ENCODE data around the gene PPP4C.

PPP4C gene

GRCh38 chr16:30060346-30060745 is 15.4 kb upstream of the PPP4C start:
- no peak for DNase-seq

DNA sequence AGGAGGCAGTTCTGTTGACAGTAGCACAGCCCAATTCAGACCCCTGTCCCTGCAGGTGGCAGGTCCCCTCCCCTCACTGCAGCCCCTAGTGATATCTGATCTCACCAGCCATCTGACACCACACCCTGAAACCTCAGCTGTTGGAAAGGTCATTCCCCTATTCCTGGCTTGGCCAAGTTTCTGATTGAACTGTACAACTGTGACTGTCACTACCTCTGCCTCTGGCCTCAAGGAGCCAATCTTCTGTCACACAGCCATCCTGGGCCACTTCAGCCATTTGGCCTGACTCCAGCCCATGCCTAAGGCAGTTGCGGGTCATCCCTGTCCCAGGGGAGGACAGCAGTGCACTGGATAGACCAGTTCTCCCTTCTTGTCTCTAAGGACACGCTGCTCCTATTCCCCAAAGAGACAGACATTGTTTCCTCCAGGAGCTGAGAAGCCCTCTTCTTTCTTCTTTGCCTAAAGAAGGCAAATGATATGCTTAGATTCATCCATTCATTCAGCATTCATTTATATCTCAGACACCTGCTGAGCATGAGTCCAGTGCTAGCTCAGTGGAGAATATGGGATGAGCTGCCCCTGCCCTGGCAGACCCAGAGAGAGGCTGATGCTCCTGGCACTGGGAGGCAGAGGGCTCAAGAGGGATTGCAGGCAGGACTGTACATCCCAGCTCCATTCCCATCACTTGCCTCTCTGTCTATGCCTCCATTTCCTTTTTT is 14.8 kb upstream of the PPP4C start:
- DNase-seq: no peak

- no peak for DNase-seq
These were observed 12.4 kb upstream of the PPP4C start for GRCh38 chr16:30063278-30063892.

DNA sequence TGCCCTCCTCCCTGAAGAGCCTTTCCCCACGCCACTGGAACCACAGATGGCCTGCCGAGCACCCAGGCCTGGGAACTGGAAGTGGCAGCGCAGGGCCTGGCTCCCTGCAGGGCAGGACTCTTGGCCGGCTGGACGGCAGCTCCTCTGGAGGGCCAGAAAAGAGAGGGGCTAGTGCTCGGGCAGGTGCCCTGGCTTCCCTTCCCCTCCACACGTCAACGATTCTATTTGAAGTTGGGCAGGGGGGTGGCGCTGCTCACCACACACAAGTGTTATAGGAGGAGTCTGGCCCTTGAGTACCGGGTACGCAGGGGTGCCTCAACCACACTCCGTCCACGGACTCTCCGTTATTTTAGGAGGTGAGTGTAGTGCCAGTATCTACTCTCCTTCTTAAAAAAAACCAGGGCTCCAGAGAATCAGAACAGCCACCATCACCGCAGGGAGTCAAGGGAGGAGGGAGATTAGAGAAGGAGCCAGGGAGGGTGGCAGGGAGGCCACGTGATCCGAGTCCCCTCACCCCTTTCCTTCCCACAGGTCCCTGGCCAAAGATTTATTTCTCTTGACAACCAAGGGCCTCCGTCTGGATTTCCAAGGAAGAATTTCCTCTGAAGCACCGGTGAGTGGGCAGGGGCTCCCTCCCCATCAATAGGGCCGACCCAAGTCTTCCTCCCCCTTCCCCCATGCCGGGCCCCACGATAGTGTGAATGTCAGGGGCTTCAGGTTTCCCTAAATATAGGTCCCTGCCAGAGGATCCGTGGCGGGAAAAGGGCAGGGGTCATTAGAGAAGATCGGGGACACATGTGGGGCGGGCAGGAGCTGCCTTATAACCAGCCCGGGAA is 11.7 kb upstream of the PPP4C start:
- peak; percentile 33 for DNase-seq

DNA sequence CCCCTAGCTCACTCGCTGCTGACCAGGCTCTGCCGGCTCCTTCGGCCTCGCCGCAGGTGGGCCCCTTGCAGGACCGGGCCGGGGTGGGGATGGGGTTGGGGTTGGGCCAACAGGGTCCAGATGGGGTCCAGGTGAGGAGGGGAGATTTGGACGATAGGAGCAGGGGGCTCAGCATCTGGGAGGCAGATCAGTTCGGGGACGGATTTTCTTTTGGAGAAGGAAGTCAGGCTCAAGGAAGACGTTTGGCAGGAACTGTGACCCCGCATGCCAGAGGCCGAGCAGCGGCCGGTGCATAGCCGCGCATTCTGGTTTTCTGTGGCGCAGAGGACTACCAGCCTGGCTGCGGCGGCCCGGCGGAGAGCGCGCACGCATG is 11.1 kb upstream of the PPP4C start:
- DNase-seq: no peak

GRCh38 chr16:30065102-30065942 is 10.5 kb upstream of the PPP4C start, which contains the start of gene ALDOA:
TSS of gene ALDOA (plus strand) at chr16:30065760. CDS start at chr16:30066898, 1,138 bp downstream.
- peak; percentile 83 for DNase-seq

GRCh38 chr16:30065943-30066760 is 9.6 kb upstream of the PPP4C start:
- DNase-seq: no peak

- DNase-seq: no peak
These were observed 8.8 kb upstream of the PPP4C start for GRCh38 chr16:30066761-30067583.

DNA sequence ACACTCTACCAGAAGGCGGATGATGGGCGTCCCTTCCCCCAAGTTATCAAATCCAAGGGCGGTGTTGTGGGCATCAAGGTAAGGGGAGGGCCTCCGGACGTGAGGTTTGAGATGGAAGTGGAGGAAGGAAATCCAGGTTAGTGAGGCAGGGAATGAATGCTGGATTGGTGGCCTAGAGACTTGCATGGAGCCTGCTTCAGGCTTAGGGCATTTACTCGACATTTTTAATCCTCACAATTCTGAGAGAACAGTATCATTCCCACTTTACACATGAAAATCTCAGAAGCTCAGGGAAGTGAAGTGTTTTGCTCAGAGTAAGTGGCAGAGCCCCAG is 8.2 kb upstream of the PPP4C start:
- DNase-seq: no peak

DNA sequence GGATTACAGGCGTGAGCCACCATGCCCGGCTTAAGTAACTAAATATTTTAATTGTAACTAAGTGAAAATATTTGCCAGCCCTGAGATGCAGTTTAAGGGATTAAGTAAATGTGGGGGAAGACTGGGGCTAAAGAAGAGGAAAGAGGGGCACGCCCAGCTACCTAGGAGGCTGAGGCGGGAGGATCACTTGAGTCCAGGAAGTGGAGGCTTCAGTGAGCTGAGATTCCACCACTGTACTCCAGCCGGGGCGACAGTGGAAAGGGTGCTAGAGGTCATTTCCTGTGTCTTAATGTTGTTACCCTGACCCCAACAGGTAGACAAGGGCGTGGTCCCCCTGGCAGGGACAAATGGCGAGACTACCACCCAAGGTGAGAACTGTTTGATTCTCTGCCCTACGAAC is 7.5 kb upstream of the PPP4C start:
- DNase-seq: no peak

DNA sequence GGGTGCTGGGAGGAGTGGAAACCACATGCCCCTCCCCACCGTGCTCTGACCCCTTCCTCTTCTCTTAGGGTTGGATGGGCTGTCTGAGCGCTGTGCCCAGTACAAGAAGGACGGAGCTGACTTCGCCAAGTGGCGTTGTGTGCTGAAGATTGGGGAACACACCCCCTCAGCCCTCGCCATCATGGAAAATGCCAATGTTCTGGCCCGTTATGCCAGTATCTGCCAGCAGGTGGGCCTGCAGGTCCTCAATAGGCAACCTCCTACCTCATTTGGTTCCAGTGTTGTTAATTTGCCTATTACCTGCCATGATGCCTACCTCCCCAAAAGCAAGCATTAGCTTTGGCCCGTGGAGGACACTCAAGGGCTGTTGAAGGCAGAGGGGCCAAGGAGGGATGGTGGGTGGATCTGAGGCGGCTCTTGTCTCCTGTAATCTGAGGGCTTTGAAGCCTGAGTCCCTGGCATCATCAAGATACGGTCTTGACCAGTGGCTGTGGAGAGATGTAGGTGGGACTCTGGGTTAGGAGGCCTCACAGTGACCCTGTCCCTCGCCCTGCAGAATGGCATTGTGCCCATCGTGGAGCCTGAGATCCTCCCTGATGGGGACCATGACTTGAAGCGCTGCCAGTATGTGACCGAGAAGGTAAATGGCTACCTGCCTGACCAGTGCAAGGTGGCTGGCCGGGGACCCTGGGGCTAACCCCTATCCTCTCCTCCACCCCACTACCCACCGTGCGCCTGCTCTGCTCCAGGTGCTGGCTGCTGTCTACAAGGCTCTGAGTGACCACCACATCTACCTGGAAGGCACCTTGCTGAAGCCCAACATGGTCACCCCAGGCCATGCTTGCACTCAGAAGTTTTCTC is 6.8 kb upstream of the PPP4C start:
- DNase-seq: no peak

GRCh38 chr16:30069611-30070462 is 6.0 kb upstream of the PPP4C start:
- no peak for DNase-seq

DNA sequence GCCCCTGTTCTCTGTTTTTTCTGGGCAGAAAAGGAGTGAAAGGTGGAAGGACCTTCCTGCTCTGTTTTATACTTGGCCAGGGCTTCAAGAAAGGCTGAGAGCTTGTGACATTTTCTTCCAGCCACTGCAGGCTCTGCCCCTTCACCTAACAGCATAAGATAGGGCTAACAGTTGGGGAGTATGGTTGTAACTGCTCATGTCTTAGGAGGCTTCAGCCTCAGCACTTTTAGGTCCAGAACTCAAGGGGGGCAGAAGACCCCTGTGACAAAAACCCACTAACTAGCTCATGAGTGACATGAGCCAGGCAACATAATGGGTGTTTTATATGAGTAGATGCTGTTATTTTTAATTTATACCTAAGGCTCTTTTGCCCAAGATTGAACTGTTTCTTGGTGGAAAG is 5.3 kb upstream of the PPP4C start:
- DNase-seq: no peak

DNA sequence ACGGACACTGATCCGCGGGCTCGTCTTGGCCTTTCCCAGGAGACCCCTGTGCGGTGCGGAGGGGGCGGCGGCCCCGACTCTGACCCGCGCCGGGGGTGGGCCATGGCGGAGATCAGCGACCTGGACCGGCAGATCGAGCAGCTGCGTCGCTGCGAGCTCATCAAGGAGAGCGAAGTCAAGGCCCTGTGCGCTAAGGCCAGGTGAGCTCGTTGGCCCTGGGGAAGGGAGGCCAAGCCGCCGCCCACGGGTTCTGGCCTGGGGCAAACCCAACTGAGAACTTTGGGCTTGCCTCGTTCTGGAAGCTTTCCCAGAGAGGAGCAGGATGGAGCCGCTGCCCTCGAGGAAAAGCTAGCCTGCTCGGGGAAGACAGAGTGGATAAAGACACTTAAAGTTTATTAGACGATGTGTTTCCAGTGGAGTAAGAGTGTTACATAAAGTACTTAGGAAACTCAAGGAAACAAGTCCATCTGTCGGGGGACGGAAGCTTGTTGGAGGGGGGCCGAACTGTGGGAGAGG is 540 bp downstream of the PPP4C start:
- DNase-seq: no peak

- no peak for DNase-seq
These were observed 1.9 kb downstream of the PPP4C start for GRCh38 chr16:30077656-30078055.

GRCh38 chr16:30078744-30079143 is 3.0 kb downstream of the PPP4C start:
- no peak for DNase-seq

- DNase-seq: no peak
These were observed 3.7 kb downstream of the PPP4C start for GRCh38 chr16:30079480-30079879.

DNA sequence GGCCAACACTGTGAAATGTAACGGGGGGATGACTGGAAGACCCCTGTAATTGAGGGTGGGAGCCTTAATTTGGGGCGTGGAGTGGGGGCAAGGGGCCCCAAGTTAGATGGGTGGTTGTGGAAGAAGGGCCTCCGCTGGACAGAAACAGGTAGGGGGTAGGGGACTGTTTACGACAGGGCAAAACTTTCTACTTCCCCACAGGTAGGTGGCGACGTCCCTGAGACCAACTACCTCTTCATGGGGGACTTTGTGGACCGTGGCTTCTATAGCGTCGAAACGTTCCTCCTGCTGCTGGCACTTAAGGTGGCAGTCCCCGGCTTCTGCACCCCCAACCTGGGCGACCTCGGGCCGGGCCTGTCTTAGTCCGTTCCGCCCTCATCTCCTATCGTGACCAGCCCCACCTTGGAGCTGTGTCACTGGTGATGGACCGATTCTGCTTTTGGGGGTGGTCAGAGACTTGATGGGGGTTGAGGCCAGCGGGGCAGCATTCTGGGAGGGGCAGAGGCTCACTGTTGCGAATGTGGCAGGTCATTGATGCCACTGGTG is 6.8 kb downstream of the PPP4C start:
- no peak for DNase-seq
